ENCODE results near the gene ERG.

ERG gene

DNA sequence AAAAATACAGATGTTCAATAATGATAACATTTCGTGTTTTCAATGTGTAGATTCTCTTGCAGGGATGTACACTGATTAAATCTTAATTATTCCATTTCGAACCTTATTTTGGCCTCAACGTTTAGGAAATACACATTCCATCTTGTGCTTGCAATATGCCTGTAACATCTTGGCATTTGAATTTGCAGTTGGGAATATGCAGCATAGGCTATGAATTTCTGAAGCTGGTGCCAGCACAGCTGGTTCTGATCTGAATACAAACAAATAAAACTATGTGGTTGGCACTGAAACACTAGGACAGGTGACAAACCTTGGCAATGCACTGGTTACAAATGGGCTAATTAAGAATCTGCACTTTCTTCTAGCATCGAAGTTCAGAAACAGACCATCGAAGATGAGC lies 108.4 kb downstream of the ERG start:
- DNase-seq (ENCODE audit: low read depth): no peak

DNA sequence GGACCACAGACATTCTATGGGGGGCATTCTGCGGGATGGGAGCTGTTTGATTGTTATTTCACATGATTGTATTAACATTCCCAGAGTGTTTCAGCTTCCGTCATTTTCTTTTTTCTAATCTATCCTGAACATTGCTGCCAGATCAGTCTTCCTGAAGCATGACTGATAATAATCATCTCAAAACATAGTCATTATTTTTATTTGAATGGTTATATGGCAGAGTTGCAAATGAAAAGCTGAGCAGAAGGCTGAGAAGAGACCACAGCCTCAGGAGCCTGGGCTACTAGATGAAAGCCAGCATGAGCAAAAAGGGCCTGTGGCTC lies 109.0 kb downstream of the ERG start:
- DNase-seq (ENCODE audit: low read depth): no peak

DNA sequence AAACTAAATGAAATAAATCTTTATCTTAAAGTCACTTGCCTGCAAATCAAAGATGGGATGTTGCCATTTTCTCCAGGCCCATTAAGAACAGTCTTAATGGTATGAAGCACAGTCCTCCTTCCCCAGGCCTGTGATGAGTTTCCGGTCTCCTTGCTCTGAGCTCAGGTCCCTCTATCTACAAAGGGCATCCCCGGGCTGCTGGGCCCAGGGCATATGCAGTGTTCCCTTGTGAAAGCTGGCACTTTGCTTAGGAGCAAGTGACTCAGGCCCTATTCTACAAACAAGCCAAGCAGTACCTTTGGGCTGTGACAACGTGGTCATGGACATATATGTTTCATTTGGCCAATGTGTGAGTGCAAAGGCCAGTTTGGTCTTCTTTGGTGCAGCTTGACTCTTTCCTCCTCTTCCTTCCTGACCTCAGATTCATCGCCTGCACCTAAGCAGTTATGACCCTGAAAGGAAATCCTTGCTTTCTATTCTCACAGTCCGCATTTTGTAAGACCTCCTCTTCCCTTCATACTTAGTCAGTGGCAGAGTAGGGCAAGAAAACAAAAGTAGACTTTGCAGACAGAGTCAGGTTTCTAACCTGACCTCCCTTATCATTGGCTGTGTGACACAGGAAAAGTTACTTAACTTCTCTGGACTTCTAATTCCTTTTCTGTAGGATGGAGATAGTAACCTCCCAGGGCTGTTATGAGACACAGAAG lies 109.5 kb downstream of the ERG start:
- no peak for DNase-seq (ENCODE audit: low read depth)

DNA sequence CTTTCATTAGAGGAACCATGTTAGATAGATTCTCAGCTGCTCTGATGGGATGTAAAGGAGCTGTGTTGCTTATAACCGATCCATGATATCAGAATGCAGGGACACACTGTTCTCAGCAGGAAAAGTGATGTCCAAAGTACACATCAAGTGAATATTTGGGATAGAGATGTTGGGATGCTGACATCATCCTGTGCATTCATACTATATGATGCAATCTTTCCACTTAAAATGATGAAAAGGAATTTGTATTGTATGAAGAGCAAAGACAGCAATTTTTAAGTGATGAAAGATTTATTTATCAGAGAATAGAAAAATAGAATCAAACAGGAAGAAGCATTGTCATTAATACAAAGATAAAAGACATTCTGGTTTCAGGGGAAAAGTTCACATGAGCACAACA lies 110.1 kb downstream of the ERG start:
- DNase-seq (ENCODE audit: low read depth): no peak

DNA sequence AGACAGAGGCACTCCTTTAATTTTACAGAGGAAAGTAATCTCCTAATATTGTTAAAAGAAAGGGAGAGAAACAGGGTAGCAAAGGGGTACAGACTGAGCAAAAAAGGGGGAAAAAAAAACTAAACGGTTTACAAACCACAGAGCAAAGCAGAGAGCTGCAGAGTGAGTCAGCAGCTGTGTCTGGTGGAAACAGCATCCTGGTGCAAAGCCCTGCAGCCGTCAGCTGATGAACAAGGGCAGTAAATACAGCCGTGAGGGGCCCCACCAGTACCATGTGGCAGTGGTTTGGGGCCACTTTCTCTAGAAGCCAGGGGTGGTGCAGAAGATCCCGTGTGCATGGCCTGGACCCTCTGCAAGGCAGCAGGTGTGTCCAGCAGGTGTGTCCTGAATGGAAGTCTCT lies 111.3 kb downstream of the ERG start:
- no peak for DNase-seq (ENCODE audit: low read depth)

DNA sequence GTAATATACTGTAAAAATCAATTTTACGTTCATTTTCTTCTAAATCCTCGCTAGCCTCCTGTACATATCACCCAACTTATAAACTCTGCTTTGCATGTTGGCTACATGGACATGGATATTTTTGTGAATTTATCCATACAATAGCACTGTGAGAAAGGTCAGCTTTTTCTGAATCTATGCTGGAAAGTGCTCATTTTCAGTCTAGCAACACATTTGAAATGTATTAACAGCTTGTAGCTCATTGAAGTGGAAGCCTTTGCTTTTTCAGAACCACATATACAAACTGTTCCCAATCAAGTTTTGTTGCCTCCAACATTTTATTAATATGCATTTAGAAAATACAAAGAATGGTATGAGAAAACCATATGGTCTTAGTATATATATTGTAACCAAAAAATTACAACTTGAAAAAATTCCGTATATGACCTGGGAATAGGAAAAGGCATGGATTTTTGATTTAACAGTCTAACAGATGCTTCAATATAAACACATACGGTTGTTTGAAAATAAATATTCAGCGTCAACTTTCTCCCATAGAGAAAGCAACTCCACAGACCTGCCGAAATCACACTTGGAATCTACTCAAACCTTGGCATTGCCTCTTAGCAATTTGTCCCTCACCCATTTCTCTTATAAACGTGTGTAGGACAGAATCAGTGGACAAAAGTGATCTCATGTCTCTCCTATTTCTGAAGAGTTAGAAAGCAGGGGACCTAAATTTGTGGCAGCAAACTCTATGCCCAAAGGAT lies 112.7 kb downstream of the ERG start:
- DNase-seq (ENCODE audit: low read depth): no peak

DNA sequence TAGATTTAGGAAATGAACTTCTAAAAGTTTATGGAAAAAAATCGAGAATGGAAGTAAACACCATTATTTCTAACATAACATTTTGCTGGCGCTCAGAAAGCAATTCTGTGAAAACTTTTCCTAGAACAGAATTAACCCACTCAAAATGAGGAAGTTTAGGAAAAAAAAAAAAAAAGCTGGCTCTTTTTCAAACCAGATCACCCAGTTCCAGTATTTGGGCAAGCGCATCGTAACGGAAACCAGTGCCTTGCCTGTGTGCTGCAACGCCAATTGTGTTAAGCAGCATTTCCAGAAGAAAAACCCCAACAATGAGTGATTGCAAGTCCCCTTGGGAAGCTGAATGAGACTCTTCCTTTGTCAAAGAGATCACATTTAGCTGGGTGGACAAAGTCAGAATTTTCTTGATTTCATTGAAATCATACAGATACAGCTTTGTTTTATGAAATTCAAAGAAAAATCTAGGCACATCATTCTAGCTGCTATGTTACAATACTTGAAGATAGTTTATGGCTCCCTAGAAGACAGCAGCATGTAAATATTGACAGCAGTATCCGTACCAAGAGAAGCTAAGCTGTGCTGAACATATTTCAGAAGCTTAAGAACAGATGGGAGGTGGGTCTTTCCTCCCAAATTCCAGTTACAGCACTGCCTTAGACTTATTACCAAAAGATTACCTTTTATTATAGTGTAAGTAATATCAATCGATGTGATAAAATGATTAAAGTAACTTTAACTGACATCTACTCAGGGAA lies 113.4 kb downstream of the ERG start:
- DNase-seq (ENCODE audit: low read depth): no peak

DNA sequence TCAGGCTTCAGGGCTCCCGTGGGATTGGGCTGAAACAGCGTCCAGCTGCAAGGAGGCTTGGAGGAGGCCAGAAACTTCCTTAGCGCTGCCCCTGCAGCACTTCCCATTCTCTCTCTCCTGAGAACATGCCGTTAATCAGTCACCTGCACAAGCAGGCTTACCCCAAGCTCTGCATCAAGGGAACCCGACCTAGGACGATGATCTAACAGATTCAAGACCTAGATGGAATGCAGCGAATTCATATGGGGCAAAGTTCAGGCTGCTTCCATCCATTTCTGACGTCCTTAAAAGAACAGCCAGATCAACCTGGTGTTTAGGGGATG lies 114.1 kb downstream of the ERG start:
- no peak for DNase-seq (ENCODE audit: low read depth)

DNA sequence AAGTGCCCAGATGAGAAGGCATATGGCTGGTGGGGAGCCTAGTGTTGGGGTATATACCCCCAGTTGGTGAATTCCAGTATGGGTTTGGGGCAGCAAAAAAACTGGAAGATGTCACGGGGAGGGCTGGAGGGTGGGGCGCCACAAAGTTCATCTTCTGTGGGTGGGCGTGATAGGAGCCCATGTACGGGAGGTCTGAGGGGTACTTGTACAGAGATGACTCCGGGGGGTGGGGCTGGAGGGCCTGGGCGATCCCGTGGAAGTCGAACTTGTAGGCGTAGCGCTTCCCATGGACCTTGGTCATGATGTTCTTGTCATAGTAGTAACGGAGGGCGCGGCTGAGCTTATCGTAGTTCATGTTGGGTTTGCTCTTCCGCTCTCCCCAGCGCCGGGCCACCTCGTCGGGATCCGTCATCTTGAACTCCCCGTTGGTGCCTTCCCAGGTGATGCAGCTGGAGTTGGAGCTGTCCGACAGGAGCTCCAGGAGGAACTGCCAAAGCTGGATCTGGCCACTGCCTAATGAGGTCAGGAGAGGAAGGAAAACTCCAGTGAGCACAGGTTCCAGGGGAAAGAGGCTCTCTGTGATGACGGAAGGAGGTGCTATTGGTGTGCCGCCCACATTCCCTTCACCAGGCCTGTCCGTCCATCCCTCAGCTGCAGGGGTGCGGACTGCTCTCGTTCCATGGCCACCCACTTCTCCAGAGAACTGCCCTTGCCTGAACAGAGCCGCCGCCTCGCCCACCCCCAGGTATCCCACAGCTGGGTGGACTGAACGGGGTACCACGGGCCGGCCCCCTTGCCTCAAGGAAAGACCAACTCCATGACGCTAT lies 114.7 kb downstream of the ERG start:
- DNase-seq (ENCODE audit: low read depth): no peak

DNA sequence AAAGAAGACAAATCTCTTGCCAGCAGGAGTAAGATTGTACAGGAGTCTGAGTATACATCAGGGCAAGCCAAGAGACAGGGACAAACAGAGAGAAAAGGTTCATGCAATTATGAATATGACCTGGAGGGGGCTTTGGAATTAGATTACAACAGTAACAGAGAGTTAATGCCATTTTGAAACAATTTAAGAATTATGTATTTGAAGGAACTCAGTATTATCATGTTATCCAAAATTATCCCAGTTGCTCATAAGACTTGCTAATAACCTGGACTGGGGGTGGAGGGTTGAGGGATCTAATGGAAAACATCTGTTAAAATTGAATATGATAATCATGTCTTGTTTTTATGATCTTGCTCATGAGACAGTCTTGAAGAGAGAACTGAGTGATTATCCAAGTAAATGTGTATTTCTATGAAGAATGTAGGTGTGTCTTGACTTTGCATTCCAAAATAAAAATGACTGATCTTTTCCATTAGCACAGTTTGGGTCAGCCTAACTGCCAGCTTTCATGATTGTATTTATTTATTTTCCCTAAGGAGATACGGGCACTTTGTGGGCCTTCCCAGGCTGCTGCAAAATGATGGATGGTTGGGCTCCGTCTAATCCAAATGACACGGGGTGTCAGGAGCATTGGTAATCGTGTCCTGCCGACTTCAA lies 117.7 kb downstream of the ERG start:
- no peak for DNase-seq (ENCODE audit: low read depth)

DNA sequence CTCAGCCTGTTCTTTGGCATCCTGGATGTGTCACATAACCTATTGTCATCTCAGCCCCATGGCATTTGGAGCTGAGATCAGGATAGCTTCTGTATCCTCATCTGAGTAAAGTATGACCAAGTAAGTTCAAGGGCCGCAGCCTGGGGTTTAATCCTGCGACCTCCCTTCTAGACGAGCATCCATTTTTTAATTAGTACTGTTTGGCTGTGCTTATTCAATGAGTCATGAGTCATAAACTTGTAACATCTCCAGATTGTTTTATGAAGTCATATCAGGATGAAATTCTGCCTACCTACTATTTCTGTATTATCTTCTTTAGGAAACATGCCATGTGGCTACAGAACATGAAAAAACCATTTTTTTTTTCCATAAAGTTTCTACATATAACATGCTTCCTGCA lies 119.1 kb downstream of the ERG start:
- DNase-seq (ENCODE audit: low read depth): no peak

DNA sequence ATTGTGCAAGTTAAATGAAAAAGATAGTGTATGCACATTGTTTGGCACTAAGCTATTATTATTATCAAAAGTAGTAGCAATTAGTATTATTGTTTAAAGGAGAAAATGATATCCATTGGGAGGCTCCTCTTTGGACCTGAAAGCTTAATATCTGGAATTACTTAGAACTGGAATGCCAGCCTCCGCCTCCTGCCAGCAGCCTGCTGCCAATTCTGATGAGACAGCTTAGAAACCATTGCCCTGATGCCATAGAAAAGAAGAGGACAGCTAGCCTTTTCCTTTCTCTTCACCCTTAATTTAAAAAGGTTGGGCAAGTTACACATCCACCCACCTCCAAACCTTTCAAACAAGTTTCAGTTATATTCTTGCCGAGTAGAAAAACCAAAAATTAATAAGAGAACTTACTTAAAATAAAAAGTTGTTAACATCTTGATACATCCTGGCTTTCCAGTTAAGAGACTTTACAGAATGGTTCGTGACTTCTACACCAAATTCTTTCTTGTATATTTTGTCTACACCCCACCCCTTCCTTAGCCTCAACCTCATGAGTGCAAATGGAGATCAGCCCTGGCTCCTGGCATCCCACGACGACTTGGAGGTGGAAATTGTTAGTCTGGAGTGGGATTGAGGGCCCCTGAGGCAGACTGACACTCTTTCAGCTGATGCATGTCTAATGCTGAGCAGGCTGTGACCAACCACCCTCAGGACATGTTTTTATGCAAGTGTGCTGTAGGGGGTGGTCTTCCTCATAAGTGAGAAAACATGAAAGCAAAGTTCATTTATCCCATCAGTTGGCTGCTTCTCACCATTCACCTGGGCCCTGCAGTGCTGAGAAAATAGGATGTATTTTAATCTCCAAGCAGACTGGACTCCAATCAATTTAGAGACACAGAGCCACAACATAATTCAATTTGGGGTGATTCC lies 120.8 kb downstream of the ERG start:
- no peak for DNase-seq (ENCODE audit: low read depth)

DNA sequence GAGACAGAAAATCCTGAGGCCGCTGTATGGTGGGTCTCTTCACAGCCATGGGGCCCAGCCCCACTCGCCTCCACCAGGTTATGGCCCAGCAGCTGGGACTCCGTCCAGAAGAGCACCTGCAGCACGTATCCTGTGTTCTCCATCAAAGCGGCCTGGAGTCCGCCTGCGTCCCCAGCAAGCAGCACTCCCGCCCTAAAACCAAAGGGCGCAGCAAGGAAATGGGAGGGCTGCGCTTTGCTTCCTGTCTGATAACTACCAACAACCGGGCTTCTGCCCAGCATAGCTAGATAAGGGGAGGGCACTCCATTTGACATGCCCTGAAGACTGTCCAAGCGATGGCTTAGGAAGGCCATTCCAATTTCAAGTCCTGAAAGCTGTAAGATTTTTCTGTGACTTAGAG lies 121.6 kb downstream of the ERG start:
- DNase-seq (ENCODE audit: low read depth): no peak

DNA sequence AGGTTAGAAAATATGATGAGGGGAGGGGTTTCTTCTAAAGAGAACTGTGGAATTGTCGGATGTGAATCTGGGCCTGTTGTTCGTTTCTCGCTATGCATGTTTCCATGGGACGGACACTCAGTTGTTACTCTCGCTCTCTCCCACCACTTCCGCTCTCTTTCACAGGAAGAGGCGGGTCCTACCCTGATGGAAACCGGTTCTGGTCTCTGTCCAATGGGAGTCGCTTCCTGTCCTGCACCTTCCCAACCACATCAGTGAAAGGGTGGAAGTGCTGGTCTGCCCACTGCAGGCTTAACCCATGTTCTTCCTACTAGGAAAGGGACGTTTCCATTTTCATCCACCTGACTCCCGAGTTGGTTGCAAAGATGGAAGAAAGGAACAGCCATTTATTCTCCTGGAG lies 122.0 kb downstream of the ERG start:
- DNase-seq (ENCODE audit: low read depth): no peak

DNA sequence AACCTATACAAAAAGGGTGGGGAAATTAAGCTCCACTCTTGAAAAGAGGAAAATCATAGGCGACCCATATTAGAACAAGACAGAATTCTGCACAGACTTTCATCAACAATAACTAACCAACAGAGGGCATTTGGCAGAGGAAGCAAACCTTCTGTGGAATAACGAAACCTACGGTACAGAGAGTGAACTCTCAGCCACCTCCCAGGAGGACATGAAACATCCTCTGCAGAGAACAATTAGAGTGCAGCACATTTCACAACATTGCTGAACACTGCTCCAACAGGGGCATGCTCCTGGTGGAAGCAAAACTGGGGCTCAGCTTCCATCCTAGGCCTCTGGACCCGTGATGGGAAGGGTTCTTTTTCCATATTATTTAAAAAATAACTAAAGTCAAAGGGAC lies 130.6 kb downstream of the ERG start:
- DNase-seq (ENCODE audit: low read depth): no peak

DNA sequence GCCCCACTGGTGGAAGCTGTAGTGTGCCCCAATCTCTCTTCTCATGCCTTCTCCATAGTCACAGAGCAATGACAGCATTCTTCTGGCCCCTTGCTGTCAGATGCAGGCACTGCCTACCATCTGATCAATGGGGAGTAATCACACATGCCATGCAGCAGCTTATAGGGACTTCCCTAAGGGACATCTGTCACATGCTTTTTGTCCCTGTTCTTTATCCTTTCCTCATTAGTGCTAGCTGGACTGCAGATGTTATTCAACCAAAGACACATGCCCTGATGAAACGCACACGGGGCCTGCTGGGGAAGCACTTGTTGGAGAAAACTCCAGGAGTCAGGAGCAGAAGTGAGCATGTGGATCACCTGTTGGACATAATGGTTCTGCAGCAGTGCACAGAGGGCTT lies 132.8 kb downstream of the ERG start:
- DNase-seq (ENCODE audit: low read depth): no peak

DNA sequence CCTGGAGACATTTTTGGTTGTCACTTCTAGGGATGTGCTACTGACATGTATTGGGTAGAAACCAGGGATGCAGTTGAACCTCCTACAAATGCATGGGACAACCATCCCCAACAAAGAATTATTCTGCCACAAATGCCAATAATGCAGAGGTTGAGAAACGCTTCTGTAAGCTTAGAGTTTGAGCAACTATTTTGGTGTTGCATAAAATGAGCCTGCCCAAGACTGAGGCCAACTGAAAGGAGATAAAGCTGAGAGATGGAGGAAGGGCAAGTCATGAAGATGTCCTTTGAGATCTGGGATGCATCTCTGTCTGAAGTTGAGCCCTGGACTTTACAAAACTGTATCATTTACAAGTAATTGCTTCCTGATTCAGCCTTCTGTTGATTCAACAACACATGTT lies 134.6 kb downstream of the ERG start:
- DNase-seq (ENCODE audit: low read depth): no peak

DNA sequence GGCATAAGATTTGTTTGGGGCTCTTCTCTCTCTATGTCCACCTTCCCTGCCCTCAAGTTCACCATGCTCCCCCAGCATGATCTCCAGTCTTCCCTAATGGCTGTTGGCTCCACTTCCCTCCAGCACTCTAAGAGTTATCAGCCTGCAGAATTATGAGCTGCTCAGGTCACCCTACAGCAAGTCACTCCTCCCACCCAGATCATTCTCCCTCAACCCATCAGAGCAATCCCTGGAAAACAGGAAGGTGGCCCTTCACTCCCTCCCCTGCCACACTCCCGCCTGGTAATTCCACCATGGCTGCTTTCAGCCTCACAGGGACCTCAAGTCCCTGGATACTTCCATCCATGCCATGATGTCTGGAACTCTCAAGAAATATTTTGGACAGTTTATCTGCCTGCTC lies 137.0 kb downstream of the ERG start:
- no peak for DNase-seq (ENCODE audit: low read depth)

DNA sequence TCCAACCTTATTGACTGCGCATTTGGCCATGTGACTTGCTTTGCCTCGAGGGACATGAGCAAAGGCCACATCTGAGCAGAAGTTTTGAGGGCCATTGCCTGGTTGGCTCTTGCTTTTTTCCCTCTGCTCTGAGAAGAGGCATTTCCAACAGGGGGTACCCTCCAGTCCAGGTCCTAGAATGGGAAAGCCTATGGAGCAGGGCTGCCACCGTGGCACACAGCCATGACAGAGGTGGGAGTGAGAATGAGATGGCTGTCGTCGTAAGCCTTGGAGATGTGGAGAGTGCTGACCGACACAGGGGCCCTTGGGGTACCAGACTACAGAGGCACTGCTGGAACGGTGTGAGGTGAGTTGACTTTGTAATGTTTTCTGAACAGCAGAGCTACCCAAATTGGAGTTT lies 138.4 kb downstream of the ERG start:
- DNase-seq (ENCODE audit: low read depth): no peak

DNA sequence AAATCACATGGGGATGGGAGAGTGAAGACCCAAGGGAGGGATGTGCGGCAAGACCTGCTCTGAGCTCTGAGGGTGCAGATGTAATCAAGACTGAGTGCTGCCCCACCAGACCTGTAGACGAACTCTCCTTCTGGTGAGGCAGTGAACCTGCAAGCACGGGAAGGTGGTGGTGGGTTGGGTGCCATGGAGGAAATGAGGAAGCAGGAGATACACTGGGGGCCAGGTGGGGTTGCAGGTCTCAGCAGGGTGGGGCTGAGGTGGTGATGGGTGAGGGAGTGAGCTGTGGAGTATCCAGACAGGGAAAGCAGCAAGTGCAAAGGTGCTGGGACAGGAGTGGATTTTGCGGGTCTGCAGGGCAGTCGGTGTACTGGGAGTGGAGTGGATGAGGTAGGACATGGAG lies 139.2 kb downstream of the ERG start:
- DNase-seq (ENCODE audit: low read depth): no peak

DNA sequence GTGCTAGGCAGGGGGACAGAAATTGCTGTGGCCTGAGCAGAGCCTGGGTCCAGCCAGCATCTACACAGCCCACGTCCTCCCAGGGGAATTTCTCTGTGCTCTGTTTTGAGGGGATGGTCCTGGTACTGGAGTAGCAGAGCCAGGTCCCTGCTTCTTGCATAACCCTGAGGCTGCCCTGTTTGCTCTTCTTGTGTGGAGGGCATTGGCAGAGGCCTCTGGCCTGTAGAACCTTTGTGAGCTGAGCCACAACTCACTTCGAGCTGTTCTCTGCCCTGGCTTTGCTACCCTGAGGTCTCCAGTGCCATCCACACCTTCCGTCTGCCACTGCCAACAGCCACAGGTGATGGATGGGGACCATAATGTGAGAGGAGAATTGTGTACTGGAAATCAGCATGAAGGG lies 139.6 kb downstream of the ERG start:
- no peak for DNase-seq (ENCODE audit: low read depth)
